GM23338 (cell line): Measurements from ENCODE around the gene ADI1.

ENCODE experiments used
- EZH2 ChIP-seq: fragments of 200-600 bp; sonication (generic); IDR thresholded peaks from one replicate; pipeline ENCODE4 v1.8.0; 2017; ENCODE audit warnings: antibody characterized with exemption, mild to moderate bottlenecking, low read depth; ENCODE audit not compliant: unreplicated experiment
- EZH2phosphoT487 ChIP-seq: fragments of 200-600 bp; sonication (generic); IDR thresholded peaks from one replicate; pipeline ENCODE4 v1.8.1; 2018; ENCODE audit warnings: antibody characterized with exemption; ENCODE audit not compliant: unreplicated experiment
- POLR2AphosphoS5 ChIP-seq: IDR thresholded peaks from 2 replicates; pipeline ENCODE4 v1.6.1; 2016; ENCODE audit warnings: antibody characterized with exemption, low read depth
- STAT1 ChIP-seq: IDR thresholded peaks from one replicate; pipeline ENCODE4 v1.6.1; 2016; ENCODE audit warnings: antibody characterized with exemption; ENCODE audit not compliant: unreplicated experiment
- TF ChIP-seq, protein P1 (sequence below), 2 experiments: fragments of 200-600 bp in 1 of 2; sonication (generic) in 1 of 2; conservative IDR thresholded peaks; 2 replicates each; pipeline versions ENCODE4 v1.5.1 to v1.6.1; 2016 to 2017; ENCODE audit warnings: antibody characterized with exemption in 2 of 2, low read depth in 2 of 2, mild to moderate bottlenecking in 2 of 2, moderate library complexity in 1 of 2
- TF ChIP-seq, protein P2 (sequence below): IDR thresholded peaks from one replicate; pipeline ENCODE4 v1.6.1; 2018; ENCODE audit warnings: antibody characterized with exemption; ENCODE audit not compliant: unreplicated experiment

- TF ChIP-seq, protein P1, sequence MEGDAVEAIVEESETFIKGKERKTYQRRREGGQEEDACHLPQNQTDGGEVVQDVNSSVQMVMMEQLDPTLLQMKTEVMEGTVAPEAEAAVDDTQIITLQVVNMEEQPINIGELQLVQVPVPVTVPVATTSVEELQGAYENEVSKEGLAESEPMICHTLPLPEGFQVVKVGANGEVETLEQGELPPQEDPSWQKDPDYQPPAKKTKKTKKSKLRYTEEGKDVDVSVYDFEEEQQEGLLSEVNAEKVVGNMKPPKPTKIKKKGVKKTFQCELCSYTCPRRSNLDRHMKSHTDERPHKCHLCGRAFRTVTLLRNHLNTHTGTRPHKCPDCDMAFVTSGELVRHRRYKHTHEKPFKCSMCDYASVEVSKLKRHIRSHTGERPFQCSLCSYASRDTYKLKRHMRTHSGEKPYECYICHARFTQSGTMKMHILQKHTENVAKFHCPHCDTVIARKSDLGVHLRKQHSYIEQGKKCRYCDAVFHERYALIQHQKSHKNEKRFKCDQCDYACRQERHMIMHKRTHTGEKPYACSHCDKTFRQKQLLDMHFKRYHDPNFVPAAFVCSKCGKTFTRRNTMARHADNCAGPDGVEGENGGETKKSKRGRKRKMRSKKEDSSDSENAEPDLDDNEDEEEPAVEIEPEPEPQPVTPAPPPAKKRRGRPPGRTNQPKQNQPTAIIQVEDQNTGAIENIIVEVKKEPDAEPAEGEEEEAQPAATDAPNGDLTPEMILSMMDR (conservative IDR thresholded peaks at IDR 0.05; ENCODE audit: low read depth in 2 of 2): no peak
- TF ChIP-seq EZH2 (no peak), POLR2AphosphoS5 (no peak), STAT1 (no peak), EZH2phosphoT487 (no peak)
- TF ChIP-seq, protein P2, sequence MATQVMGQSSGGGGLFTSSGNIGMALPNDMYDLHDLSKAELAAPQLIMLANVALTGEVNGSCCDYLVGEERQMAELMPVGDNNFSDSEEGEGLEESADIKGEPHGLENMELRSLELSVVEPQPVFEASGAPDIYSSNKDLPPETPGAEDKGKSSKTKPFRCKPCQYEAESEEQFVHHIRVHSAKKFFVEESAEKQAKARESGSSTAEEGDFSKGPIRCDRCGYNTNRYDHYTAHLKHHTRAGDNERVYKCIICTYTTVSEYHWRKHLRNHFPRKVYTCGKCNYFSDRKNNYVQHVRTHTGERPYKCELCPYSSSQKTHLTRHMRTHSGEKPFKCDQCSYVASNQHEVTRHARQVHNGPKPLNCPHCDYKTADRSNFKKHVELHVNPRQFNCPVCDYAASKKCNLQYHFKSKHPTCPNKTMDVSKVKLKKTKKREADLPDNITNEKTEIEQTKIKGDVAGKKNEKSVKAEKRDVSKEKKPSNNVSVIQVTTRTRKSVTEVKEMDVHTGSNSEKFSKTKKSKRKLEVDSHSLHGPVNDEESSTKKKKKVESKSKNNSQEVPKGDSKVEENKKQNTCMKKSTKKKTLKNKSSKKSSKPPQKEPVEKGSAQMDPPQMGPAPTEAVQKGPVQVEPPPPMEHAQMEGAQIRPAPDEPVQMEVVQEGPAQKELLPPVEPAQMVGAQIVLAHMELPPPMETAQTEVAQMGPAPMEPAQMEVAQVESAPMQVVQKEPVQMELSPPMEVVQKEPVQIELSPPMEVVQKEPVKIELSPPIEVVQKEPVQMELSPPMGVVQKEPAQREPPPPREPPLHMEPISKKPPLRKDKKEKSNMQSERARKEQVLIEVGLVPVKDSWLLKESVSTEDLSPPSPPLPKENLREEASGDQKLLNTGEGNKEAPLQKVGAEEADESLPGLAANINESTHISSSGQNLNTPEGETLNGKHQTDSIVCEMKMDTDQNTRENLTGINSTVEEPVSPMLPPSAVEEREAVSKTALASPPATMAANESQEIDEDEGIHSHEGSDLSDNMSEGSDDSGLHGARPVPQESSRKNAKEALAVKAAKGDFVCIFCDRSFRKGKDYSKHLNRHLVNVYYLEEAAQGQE: no peak
Observed at GRCh38 chr2:3488855-3489763, 30.2 kb downstream of the ADI1 start.
